ENCODE data around the gene LRCOL1.

The LRCOL1 gene

DNA sequence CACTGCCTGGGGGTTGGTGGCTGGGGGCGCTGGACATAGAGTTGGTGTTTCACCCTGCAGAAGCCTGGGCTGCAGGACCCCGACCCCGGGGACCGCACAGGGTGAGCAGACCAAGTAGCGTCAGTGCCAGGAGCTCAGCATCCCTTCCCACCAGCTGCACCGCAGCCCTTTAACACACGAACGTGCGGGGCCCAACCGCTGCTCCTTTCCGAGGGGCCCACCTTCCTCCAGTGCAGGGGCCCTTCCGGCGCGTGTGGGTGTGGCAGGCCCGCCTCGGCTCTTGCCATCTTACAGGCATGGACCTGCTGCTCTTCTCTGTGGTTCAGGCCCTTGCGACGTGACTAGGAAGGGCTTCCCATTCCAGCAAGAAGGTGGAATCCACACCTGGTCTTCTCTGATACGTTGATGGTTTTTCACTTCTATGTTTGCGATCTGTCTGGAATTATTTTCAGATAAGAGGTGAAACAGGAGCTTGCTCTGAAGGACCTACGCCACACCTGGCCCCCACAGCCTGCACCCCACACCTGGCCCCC is 47.8 kb downstream of the LRCOL1 start:
- DNase-seq = no peak

DNA sequence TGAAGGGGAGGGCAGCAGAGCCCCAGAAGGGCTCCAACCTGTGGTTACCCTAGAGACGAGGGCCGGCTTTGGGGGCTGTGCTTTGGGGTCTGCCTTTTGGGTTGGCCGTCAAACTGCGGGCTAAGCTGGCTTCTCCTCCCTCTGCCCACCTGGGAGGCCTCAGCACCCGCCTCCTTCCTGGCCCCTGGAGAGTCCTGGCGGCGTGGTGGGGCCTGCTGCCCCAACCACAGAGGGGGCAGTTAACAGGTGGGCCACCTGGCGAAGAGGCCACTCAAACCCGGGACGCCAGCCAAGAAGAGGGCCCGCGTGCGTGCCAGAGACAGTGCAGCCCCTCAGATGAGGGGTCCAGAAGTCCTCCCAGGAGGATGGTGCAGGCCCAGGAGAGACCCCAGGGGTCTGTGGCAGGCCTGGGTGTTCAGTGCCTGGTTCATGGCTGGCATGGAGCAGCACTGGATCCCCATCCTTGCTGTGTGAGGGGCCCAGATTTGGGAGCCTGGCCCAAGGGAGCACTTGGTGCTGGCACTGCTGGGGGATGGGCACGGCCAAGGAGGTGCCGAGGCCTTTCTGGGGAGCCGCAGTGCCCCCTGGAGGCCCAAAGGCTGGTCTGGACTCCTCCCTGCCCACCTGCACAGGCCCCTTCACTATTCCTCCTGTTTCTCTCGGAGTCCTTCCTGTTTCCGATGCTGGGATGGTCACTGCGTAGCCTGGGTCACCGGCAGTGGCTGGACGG is 48.8 kb downstream of the LRCOL1 start:
- DNase-seq = no peak

DNA sequence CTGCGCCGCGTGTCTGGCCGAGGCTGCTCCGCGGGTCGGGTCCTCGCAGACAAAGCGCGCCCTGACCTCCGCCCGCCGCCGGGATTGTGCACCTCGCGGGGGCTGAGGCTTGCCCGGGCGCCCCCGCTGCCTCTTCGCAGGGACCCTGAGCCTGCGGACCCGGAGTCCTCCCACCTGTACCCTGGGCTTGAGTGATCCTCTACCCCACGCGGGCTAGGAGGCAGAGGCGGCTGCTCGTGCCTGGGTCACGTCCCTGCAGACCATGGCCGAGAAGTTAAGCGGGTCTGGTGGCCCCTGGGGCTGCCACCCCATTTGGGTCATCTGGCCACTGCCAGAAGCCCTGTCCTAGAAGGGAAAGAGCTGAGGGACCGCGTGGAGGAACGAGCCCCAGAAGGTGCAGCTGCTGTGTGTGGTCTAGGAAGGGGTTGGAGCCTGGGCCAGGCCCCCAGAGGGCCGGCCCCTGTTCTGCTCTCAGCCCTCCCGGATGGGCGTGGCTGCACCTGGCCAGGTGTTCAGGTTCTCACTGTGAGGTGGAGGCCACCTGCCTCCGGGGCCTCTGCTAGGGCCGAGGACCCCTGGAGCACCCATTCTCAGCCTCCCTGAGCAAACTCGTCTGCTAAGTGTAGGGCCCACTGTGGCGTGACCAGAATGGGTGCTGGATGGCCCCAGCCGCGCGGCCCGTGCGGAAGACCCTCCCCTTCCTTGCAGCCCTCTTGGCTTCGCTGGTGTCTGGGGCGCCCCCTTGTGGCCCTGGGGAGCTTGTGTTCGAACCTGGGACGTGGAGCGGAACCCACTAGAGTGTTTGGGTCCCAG is 49.6 kb downstream of the LRCOL1 start:
- DNase-seq = peak; percentile 89

DNA sequence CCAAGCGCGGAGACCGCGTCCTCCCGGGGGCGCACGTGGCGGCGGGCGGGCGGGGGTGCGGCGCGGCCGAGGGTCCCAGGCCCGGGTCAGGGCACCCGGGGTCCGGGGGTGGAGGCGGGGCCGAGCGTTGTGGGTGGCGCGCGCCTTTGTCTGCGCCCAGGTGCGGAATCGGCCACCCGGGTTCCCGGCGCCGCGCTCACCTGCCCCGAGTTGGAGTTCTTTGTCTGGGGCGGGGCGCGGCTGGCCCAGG is 50.1 kb downstream of the LRCOL1 start:
- peak; percentile 8 for DNase-seq

DNA sequence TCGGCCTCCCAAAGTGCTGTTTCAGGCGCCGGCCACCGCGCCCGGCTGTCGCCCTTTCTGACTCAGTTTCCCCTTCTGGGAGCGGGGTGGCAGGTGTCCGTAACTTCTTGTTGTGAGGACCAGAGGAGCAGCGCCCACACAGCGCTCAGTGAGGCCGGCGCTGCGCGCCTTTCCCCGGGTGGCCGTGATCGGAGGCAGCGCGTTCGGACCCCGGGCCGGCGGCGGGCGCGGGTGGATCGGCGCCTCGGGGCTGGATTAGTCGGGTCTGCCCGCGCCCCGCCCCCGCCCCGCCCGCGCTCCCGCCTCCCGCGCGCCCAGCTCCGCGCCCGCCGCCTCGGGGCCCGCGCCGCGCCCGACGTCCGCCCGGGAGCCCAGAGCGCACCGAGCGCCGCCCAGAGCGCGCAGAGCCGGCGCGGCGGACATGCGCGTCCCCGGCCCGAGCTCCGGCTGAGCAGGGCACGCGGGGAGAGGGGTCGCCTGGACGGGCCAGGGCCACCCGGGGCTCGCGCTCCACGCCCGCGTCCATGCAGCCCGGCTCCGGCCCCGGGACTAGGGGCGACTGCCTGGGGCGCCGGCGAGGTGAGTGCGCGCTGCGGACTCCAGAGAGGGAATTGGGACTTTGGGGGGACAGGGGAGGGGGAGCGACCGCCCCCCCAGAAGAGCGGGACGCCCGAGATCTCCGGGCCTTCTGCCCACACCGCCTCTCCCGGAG is 50.6 kb downstream of the LRCOL1 start:
- peak; percentile 27 for DNase-seq

DNA sequence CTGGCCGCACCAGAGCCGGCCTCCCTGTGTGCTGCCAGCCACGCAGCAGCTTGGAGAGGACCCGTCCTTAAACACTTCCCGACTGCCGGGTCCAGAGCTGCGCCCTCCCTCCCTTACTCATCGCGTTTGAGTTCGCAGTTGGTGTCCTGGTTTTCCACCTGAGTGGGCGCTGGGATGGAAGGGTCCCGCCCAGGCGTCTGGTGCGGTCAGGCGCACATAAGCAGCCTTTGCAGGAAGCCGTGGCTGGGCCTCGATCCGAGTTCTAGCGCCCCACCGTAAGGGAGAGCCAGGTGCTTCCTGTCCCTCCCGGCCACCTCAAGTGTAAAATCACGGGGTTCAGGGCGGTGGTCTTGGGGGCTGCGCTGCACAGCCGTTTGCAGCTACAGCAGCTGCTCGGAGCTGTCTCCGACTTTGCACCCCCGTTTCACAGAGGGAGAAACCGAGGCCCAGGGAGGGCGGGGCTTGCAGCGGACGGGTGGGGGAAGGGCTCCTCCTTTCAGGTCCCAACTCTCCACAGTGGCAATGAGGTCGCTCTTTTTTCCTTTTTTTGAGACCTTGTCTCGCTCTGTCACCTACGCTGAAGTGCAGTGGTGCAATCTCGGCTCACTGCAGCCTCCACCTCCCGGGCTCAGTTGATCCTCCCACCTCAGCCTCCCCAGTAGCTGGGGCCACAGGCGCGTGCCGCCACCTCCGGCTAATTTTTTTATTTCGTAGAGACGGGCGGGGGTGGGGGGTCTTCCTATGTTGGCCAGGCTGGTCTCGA is 51.3 kb downstream of the LRCOL1 start:
- no peak for DNase-seq

DNA sequence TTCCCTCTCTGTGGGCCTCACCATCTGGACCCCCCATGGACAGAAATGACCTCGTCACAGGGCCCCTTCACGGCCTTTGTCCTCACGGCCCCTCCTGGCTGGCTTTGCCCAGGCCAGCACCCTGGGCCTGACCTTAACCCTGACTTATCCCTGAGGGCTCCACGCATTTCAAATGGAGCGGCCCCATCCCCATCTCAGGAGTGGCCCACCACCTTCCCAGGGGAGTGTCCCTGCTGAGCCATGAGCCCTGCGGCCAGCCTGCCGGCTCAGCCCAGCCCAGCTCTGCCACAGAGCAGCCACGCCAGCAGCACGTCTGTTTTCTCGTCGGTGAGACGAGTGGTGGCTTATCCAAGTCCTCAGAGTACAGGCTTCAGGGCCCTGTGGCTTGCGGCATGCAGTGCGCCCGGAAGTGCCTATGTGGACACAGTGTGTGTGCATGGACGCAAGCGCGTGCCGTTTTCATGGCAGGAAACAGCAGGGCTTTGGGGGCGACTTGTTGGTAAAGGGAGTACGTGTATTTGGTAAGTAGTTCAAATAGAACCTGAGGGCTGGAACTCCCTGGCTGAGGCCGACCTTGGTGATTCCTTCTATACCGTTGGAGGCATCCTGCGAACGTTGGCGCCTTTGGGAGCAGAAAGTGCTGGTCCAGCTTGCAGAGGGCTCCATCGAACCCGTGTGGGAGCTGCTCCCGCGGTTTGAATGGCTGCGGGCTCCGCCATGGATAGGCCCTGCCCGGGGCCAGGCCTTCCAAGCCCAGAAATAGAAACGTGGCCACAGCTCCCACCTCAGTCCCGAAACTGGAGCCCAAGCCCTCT is 52.1 kb downstream of the LRCOL1 start:
- DNase-seq = no peak

DNA sequence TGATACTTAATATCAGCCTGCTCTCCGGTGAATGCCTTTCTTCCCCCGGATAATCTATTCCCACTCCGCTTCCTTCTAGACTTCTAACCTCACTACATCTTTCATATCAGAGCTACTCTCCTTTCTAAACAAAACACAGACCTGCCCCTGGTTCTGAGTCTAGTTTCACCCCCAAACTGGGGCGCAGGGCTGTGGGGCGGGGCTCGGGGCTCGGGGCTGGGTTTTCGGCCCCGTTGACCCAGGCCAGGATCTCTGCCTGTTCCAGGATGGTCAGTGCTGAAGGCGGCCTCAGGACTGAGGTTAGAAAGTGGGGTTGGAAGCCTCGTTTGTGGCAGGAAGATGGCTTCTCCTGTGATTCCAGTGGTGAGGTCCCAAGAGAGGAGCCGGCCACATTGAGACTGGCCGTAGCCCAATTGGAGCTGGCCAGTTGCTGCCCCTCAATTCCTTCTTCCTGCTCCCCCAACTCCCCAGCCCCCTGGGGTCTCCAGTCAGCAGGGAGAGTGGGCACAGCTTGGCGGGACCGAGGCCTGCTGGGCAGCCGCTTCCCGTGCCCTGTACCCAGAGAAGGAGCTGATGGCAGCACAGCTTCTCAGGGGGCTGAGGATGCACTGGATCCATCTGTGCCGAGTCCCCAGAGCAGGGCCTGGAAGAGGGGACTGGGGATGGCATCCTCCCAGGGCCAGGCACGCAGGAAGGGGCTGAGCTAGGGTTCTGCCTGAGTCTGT is 52.9 kb downstream of the LRCOL1 start:
- no peak for DNase-seq

DNA sequence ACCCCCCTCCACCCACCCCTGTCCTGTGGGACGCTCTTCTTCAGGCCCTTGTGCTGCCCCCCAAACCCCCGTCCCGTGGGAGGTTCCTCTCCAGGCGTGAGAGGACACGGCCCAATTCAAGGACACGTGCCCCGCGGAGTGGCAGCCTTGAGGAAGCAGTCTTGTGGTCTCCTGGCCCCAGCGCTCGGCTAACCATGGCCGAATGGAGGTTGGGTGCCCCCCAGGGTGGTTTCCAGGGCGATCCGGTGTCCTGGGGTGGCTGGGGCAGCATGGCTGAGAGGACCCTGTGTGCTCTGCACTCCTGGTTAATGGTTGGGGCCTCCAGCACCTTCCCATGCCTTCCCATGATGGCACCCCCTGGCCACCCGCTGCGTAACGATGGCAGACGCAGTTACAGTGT is 53.6 kb downstream of the LRCOL1 start:
- no peak for DNase-seq

DNA sequence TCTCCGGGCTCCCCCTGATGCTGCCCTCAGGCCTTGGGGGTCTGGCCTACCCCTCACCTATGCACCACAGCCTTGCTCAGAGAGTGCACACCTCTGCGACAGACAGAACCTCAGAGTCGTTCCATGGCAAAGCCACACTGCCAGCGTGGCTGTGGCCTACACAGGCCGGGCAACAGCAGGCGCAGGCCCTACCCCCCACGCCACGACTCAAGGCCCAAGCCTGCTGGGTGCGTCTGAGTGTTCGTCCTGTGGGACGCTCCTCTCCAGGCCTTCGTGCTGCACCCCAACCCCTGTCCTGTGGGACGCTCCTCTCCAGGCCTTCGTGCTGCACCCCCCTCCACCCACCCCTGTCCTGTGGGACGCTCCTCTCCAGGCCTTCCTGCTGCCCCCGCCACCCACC is 54.2 kb downstream of the LRCOL1 start:
- DNase-seq = no peak

DNA sequence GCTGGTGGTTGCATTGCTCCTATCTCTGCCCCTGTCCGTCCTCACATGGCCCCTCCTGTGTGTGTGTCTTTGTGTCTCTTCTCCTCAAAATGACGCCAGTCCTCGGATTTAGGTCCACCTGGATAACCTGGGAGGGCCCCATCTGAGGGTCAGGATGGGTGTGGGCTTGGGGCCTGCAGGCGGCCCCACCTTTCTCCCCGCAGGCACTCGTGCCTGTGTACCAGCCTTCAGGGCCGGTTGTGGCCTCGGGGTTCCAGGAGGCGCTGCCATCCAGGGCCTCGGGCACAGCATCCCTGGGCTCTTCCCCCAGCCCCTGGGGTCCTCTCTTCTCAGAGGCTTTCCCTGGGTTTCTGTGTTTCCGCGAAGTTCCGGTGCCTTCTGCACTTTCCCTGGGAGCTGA is 54.7 kb downstream of the LRCOL1 start:
- no peak for DNase-seq

DNA sequence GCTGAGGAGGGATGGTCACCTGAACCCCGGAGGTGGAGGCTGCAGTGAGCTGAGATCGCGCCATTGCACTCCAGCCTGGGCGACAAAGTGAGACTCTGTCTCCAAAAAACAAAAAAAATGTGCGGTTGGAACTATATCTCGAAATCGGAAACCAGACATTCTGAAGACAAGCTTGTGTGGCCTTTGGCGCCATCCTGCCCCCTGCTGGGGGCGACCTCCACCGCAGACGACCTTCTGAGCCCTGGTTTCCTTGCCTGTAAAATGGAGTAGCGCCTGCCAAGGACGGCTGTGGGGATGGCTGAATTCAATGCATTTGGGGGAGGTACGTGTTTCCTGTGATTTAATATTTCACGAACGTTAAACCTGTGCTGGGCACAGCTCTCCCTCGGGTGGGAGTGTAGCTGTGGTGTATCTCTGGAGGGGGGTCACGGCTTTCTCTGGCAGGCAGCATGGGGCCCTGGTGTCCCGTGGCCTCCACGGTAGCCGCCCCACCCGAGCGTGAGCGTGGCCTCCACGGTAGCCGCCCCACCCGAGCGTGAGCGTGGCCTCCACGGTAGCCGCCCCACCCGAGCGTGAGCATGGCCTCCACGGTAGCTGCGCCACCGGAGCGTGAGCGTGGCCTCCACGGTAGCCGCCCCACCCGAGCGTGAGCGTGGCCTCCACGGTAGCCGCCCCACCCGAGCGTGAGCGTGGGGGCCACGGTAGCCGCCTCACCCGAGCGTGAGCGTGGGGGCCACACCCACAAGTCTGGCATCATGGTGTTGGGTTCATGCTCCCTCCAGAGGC is 55.3 kb downstream of the LRCOL1 start:
- no peak for DNase-seq
